NCI-H69 (cell line): ENCODE data around the gene IDH3A.

ENCODE experiments used
- DNase-seq: peaks from one replicate; lab custom pipeline; 2025; lab: John Stamatoyannopoulos, UW

Gene IDH3A

DNA sequence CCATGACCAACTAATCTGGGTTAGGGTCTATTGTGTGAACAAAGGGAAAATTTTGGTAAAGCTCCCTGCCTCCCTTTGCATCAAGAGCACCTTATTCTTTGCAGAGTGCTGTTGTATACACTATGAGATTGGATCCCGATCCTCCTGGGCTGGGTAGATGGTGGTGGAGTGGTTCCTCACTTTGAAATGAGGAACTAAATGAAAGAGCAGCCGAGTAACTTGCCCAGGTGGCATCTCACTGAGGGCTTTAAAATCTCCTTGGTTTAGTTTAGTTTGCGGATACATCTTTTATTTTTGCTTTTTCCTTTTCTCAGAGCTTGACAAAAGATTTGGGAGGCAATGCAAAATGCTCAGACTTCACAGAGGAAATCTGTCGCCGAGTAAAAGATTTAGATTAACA is 19.4 kb downstream of the IDH3A start:
- DNase-seq: no peak

DNA sequence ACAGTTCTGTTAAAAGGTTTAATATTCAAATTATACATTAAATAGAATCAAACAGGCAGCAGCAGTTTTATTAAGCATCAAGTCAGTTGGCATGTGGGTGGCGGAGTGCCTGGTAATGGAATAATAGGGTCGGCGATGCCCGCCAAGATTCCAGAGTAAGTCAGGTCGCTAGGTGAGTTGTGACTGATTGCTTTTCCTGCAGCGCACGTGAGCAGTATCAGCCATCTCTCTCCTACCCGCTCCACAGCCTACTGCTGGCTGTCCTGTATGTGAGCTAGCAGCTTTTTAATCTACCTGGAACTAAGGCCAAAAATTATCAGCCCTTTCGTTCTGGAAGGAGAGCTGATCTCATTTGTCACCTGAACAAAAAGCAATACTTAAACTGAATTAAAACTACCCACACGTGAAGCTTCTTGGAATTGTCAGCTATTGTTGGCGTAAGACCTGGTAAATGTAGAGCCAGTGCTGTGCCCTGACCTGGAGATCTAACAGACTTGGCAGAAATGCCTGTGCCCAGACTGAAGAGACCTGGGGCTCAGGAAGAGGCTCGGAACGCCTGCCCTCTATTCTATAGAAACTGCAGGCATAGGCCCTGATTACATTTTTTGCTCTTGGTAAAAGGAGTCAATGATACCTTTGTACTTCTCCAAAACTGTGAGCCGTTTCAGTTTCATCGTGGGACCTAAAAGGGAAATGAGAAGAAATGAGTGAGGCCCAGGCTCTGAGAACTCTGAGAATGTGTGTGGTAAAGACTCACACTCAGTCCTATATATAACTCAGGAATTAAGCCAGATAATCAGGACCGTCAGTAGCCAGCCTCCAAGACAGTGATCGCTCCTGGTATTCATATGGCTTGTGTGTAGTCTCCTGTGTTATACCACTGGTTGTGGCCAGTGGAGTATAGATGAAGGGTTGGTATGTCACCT is 21.9 kb downstream of the IDH3A start:
- no peak for DNase-seq

DNA sequence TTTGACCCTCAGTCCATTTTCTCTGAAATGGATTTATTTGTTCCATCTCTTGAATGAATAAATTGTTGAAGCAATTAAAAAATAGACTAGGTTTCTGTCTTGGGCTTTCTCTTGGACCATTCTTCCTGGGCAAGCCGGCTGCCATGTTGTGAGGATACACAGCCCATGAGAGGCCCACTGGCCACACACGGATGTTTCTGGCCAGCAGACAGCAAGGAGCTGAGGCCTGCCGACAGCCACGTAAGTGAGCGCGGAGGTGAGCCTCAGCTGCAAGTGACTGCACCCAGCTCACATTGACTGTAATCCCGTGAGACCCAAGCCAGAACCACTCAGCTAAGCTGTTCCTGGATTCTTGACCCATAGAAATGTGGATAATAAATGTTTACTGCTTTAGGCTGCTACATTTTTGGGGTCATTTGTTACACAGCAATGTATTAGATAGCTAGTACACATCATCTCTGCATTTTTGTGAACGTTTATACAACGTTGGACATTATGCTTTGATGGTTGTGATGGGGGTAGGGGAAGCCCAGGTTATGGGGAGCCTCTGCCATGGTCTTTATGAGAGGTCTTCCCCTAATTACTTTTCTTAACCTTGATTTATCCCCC is 22.8 kb downstream of the IDH3A start:
- no peak for DNase-seq

DNA sequence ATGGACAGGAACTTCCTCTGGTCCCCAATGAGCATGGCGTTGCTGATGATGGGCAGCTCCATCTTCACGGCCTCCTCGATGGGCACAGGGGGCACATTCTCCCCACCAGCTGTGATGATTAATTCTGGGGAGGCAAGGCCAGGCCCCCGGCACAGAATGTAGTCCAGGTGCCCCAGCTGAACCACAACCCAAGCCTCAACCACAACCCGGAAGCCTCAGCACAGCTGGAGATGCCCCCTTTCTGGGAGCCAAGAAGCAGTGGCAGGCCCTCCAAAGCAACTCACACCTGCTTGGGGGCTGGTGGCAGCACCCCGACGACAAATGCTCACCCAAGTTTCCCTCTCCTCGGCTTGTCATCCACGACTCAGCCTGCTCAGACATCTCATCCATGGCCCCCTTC is 25.2 kb downstream of the IDH3A start:
- no peak for DNase-seq

DNA sequence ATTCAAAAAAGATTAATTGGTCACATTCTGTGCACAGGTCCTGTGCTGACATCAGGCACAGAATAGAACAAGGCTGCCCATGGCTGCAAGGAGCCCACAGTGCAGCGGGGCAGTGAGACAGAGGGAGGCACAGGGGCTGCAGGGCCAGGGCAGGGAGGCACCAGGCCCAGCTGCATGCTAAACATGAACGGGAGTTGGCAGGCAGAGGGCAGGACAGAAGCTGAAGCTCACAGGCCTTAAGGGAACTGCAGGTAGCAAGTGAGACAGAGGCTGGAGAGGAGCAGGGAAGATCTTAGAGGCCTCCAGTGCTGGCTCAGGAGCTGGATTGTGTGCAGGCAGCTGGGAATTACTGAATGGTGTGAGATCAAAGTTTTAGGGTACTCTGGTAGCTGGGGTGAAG is 26.2 kb downstream of the IDH3A start:
- DNase-seq: peak; percentile 3

DNA sequence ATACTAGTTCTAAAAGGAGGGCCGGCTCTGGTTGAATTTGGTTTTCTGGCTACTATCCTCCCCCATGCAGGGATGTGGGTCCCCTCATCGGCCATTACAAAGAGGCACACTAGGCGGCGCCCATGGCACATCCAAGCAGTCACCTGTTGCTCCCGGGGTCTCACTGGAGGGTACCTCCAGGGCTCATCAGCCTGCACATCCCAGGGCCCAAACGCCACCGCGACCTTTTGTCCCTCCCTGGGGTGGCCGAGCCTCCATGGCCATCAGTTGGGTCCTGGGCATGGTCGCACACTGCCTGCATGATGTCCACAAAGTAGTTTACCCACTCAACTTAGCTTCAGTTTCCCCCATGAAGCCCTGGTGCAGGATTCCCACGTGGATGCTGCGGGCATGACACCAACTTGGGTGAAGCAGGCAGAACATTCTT is 28.3 kb downstream of the IDH3A start:
- DNase-seq: peak; percentile 58

DNA sequence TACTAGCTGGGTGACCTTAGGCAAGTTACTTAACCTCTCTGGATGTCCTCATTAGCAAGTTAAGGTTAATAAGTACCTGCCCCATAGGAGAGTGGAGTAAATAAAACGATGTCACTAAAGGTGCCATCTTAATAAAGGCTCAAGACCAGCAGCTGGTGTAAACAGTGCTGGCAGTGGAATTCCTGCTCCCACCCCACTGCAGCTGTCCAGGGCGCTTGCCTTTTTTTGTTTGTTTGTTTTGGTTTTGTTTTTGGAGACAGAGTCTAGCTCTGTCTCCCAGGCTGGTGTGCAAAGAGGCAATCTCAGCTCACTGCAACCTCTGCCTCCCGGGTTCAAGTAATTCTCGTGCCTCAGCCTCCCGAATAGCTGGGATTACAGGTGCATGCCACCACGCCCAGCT is 28.9 kb downstream of the IDH3A start:
- no peak for DNase-seq

DNA sequence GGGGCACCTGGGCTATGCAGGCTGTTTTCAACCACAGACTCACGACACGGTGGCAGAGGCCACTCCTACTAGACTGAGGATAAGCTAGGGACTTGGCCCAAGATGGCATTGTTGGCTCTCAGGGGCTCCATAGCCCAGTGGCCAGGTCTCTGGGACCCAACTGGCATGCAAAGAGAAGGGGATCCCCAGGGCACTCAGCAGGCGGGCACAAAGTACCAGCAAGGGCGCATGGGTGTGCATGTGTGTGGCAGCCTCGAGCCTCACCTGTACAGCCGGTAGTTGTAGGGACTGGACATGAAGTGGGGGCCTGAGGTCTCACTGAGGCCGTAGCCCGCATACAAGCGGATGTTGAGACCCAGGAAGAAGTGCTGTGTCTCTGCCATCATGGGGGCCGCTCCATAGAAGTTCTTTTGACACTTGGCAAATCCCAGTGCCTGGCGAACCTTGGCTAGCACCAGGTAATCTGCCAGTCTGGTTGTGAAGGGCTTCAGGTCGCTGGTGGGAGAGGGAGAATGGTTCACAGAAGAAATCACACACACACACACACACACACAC is 30.2 kb downstream of the IDH3A start:
- no peak for DNase-seq

DNA sequence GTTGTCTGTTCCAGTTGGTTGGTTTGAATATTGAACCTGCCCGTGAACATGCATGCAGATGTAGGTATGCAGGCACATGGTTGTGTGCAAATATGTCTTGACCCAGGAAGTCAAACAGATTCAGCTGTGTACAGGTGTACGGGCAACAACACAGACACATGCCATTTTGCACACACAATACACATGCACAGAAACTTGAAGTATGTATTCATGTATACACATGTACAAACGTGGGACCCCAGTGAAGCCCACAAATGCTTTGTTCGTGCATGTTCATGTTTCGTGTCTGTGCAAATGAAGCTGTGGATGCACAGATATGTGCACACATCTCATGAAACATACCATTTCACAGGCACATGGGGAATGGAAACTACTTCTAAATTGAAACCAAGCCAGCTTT is 30.7 kb downstream of the IDH3A start:
- DNase-seq: no peak

DNA sequence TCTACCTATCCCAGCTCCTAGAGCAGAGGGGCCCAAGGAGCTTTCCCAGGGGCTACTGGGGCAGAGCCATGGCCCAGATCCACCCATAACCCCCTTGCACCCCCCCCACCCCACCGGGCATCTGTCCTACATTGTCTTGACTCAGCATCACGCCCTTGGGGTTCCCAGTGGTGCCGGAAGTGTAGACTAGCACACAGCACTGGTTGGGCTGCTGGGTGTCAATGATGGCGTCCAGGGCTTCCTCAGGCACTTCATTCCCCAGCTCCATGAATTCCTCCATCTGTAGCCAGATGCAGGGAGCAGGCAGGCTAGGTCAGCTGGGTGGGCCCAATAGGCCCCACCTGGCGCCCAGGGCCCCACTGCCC is 33.2 kb downstream of the IDH3A start:
- DNase-seq: no peak

DNA sequence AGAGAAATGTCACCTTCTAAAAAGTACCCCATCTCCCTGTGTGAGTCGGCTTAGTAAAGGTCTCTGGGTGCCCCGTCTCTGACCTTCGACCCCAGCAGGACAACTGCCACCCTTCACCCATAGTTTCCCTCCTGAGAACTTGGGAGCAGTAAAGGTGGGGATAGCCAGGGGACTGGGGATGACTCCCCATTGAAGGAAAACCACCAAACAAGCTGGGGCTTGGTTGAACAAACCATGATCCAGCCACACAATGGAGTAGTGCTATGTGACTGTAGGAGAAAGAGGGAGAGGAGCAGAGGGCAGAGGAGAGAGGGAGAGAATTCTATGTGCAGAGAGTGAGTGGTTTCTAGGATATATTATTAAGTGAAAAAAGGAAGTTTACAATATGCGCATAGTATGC is 33.7 kb downstream of the IDH3A start:
- DNase-seq: no peak

DNA sequence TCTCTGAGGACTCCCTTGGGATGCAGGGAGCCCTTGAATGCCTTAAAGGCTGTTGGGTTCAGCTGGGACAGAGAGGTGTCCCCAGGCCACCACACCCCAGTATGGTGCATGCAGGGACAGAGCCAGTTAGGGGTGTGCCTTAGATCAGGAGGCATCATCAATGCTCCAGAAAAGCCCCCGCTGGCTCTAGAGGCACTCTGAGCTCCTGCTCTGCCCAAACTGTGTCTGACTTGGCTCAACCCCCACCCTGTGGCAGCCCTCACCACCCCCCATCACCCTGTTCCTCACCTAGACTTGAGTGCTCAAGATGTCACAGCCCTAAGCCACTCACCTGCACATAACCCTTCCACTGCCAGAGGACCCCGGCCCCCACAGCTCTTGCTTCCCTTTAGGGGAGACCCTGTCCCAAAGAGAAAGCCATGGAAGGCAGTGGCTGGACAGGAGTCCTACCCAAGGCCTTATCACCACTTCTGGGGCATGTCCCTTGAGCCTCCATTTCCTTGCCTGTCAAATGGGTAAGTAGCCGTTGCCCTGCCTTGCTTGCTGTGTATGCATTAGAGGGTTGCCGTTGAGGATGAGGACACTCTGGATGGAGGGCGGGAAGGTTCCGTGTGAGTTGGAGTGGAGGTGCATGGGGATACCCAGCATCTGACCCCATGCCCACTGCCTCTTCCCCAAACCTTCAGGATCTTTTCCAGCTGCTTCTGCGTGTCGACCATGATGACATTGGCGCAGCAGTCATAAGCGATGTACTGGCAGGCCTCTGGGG is 43.8 kb downstream of the IDH3A start:
- DNase-seq: no peak

DNA sequence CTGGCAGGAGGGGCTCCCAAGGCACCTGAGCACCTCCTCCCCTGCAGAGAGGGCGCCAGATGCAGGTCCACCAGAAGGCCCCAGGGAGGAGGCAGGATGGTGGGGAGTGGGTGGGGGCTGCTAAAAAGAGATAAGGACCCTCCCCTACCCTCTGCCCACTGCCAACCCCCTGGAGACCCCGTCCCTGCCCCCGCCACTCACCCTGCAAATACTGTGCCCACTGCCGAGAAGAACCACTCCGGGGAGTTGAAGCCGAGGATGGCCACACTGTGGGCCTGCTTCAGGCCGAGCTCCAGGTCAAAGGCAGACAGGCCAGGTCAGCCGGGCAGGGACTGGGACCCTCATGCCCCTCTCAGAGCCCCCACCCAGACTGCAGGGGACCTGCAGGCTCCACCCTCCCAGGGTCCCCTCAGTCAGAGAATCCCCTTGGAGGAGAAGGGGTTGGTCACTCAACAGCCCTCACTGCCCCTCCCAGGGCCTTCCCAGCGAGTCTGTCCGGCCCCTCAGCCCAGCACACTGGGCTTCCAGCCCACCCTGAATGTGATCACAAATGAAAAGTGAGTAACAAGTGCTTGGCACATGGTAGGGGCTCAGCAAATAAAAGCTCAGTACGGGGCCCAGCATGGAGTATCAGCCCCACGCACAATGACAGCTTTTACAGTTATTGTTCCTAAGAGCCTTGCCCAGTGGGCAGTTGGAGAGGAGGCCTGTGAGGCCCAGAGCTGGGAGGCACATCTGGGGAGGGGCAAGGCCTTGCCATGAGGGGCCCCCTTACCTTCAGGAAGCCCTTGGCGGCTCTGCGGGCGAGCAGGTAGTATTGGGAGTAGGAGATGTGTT is 44.8 kb downstream of the IDH3A start:
- DNase-seq: no peak

DNA sequence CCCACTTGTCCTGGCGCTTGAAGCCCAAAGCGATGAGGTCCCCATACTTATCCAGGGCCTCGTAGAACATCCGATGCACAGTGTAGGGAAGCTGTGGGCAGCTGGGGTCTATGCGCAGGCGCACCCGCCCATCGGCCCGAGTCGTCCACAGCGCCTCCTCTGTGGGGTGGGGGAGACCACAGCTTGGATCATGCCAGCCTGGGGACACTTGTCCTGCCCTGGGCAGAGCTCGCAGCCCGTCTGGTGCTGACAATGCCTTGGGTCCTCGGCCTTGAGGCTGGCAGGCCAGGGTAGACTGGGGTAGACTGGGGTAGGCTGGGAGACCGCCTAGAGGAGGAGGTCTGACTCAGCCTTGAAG is 45.4 kb downstream of the IDH3A start:
- DNase-seq: no peak

DNA sequence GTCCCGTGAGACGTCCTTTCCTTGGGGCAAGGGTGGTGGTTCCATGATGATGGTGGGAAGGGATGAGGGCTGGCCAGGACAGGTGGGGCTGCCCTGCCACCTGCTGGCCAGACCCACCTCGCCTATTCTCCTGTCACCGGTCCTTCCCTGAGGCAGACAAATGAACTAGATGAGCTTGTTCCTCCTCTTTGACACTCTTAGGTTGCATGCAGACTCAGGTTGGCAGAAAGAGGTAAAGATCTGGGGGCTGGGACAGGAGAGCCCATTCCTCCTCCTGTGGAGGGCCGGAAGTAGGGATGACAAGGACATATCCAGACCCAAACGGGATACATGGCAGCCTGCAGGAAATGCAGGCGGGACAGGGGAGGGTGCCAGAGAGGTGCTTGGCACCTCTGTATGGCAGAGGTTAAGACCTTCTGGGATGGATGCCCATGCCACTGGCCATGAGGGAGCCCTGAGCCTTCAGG is 46.6 kb downstream of the IDH3A start:
- DNase-seq: peak; percentile 24

DNA sequence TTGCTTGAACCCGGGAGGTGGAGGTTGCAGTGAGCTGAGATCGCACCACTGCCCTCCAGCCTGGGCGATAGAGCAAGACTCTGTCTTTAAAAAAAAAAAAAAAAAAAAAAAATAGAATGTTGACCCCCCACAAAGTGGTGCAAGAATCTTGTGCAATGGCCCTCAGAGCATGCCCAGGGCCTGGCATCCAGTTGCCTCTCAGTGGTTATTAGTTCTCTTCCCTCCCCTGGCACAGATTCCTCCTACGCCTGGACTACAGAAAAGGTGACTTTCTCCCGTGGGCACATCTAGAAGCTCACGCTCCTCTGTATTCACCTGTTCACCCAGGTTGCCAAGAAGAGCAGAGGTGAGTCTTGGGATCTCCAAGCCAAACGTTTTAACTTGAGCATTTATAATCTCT is 48.5 kb downstream of the IDH3A start:
- DNase-seq: no peak

DNA sequence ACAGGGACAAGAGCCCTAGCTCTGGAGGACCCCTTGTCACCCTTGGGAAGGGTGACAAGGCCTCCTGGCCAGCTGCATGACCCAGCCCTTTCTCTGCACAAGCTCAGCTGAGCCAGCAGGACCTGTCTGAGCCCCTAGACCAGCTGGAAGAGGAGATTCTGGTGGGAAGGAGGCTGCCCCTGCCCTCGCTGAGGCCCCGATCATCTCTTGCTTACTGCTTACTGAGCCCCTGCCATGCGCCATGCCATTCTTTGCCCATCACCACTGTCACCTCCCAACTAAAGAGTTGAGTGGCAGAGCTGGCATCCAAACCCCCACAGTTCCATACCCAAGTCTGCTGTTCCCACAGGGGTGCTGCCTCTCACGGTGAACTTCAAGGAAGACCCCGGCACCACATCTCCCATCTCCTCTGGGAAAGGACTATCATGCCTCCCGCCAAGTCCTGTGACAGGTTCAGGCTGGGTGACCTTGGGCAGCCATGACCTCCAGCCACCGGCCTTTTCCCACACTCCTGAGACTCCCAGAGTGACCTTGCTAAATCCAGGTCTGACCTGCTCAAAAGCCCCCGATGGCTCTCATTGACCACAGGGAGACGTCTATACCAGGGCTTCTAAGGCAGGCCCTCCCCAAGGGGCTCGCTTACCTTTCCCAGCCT is 51.2 kb downstream of the IDH3A start:
- no peak for DNase-seq

DNA sequence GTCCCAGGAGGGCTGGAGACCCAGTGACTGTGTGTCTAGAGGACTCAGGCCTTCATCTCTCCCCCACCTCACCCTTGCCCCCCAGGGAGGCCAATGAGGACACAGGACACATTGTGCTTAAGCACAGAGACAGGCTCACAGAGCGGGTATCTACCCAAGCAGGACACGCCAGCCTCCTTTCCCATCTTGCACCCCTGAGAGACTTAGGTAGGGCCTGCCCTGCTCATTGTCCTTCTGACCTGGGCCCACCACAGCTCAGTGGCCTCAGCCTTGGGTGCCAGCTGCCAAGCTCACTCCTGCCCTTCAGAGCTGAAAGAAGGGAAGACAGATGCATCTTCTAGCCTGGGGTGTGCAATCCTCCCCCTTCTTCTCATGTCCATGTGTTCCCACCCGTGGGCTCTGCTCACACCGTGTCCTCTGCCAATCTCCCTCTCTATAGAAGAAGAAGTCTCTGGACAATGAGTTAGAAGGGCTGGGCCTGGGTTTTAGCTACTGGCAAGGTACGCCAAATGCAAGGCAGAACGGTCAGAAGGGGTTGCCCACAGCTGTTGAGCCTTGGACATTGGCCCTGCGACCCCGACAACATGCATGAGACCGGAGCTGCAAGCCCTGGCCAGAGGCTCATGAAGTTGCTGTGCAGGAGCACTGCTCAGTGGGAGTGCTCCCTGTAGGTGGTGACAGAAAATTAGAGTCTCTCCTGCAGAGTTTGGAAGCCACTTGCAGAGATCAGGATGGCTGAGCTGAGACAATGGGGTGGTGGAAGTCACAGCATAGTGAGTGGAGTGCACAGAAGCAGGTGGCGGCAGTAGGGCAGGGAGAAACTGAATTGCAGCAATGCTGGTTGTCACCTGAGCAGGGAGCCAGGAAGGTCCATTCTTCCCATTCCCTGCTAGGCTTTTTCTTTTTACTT is 52.4 kb downstream of the IDH3A start:
- DNase-seq: peak; percentile 6

DNA sequence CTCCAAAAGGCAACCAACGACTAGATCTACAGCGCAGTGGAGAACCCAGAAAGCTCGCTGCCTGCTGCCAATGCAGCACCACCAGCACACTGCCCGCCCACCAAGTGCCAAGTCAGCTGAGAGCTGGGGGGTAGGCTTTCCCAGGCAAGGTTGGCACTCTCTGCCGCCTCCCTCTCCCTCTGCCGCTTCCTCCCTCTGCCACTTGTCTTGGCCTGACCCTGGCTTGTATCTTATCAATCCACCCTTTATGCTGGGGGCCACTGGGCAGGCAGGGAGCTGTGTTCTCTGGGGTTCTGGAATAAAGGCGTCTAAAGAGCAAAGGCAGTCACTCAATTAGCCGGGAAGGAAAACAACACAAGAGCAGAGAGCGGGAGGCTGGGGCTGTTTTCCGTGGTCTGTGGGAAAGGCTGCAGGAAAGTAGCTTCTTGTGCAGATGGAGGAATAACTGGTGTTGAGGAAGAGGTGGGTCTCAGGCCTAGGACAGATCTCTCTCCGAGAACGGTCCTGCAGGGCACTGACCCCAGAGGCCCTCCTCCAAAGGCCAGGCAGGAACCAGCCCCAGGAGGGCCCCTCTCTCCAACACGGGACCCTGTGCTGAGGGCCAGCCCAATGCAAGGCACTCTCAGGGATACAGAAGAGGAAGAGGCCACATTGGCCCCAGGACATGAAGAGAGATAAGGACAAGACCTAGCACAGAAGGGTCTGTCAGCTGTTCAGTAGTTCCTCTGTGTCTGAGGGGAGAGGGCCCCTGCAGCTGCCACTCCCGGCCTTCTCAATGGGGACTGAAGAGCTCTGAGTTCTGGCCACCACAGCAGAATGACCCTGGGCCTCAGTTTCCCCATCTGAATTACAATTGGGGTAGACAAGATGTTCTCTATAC is 54.4 kb downstream of the IDH3A start:
- DNase-seq: no peak
